ENCODE measurements around the gene COQ5. TPM values are rescaled to one million over a fixed set of nuclear protein-coding genes. Genes with fewer than 3 reads are reported as not detected.

Gene COQ5
- total RNA-seq, 4 donors from 2014 or later = 12.1 to 25.3 (median 21.4) TPM

DNA sequence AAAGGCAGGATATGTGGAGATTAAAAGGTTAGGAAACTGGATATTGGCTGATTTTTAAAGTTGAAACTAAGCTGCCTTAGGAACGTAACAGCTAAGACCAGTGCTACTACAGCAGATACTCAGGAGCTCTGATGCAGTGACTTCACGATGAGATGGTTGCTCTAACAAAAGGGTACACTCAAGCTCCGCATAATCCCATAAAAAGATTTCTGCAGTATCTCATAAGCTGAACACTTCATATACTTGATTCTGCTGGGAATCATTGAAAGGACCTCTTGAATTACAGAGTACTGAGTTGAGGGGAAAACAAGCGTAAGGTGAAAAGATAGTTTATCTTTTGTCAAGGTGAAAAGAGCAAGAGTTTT, 8.9 kb upstream of the COQ5 start:
- H3K4me1 ChIP-seq = peaks cover 72 to 81% (median 77%) of the 10 kb centered on the region in 4 donors
- peak overlapping the region; percentile 96 to 98 (median 96) for H3K27ac ChIP-seq (replicated peaks in 1 of 4)
- H3K4me3 ChIP-seq = peak overlapping the region; percentile 80 to 97 (median 88)
- intact Hi-C loops (cut with DNase I) = loop anchor here (5.0 kb wide), 1 partner anchor 34 kb away; no protein-coding TSS in a partner anchor
- H3K9me3 ChIP-seq = no peaks in the 10 kb centered on the region
- WGBS = 36% methylated on average over 4 of the region's 4 CpGs
- no peaks in the 10 kb centered on the region for H3K27me3 ChIP-seq
- H3K36me3 ChIP-seq = peaks cover 0 to 17% (median 3%) of the 10 kb centered on the region in 4 donors
- no peak for DNase-seq (ENCODE audit: extremely low spot score)
- TF ChIP-seq POLR2AphosphoS5 (IDR thresholded peaks at IDR 0.05) = no peak

- peak overlapping the region; percentile 96 to 98 (median 96) for H3K27ac ChIP-seq (replicated peaks in 1 of 4)
- intact Hi-C loops (cut with DNase I) = loop anchor here (5.0 kb wide), 1 partner anchor 36 kb away; no protein-coding TSS in a partner anchor
- TF ChIP-seq POLR2A (IDR thresholded peaks at IDR 0.05; ENCODE audit: low read depth) (no peak), EP300 (IDR thresholded peaks at IDR 0.05) (no peak), POLR2AphosphoS5 (IDR thresholded peaks at IDR 0.05) (no peak)
- TF ChIP-seq, protein P1, sequence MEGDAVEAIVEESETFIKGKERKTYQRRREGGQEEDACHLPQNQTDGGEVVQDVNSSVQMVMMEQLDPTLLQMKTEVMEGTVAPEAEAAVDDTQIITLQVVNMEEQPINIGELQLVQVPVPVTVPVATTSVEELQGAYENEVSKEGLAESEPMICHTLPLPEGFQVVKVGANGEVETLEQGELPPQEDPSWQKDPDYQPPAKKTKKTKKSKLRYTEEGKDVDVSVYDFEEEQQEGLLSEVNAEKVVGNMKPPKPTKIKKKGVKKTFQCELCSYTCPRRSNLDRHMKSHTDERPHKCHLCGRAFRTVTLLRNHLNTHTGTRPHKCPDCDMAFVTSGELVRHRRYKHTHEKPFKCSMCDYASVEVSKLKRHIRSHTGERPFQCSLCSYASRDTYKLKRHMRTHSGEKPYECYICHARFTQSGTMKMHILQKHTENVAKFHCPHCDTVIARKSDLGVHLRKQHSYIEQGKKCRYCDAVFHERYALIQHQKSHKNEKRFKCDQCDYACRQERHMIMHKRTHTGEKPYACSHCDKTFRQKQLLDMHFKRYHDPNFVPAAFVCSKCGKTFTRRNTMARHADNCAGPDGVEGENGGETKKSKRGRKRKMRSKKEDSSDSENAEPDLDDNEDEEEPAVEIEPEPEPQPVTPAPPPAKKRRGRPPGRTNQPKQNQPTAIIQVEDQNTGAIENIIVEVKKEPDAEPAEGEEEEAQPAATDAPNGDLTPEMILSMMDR (IDR thresholded peaks at IDR 0.05) = no peak
- no peak for DNase-seq (ENCODE audit: extremely low spot score)
- H3K27me3 ChIP-seq = no peaks in the 10 kb centered on the region
- peaks cover 56 to 65% (median 60%) of the 10 kb centered on the region in 4 donors for H3K4me1 ChIP-seq
- peak overlapping the region; percentile 80 to 97 (median 88) for H3K4me3 ChIP-seq
- 43% methylated on average over 13 of the region's 13 CpGs for WGBS
- no peaks in the 10 kb centered on the region for H3K9me3 ChIP-seq
- H3K36me3 ChIP-seq = peaks cover 0 to 12% (median 0%) of the 10 kb centered on the region in 4 donors
Measured at GRCh38 chr12:120536064-120536791, 7.3 kb upstream of the COQ5 start.

DNA sequence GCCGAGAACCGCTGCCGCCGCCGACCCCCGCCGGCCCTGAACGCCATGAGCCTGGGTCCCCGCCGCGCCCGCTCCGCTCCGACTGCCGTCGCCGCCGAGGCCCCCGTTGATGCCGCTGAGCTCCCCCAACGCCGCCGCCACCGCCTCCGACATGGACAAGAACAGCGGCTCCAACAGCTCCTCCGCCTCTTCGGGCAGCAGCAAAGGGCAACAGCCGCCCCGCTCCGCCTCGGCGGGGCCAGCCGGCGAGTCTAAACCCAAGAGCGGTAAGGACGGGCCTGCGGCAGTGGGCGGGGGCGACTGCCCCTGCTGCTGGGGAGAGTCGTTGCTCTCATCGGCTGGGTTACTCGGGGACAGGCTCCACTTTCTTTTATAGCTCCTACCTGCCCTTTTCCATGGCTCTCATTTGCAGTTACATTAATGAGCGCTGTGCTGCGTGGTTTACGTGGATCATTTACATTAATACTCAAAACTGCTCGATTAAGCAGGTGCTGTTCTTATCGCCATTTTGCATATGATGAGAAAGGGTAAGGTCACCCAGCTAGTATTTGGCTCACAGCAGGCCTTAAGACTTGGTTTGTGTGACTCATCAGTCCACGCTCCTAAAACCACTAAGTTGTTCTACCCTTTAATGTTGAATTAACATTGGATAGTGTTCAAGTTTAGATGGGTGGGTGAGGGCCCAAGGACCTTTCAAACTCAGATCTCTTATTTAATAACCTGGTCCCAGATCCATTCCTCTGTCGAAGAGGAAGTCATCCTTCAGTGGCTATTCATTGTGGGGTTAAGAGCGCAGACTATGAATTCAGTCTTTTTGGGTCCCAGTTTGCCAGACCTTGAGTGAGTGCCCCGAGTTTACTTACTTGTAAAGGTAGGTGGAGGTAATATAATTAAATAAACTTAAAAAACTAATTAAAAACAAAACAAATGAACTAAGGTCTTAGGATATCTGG, 6.0 kb upstream of the COQ5 start:
- 2% methylated on average over 40 of the region's 52 CpGs for WGBS
- no peaks in the 10 kb centered on the region for H3K27me3 ChIP-seq
- DNase-seq (ENCODE audit: extremely low spot score) = no peak
- TF ChIP-seq POLR2AphosphoS5 (IDR thresholded peaks at IDR 0.05) (peak; percentile 7 to 36), EP300 (IDR thresholded peaks at IDR 0.05) (no peak), POLR2A (IDR thresholded peaks at IDR 0.05; ENCODE audit: low read depth) (no peak)
- TF ChIP-seq, protein P1 (IDR thresholded peaks at IDR 0.05) = no peak
- H3K27ac ChIP-seq (replicated peaks in 1 of 4) = peak overlapping the region; percentile 96 to 98 (median 96)
- no peaks in the 10 kb centered on the region for H3K9me3 ChIP-seq
- H3K4me1 ChIP-seq = peaks cover 44 to 57% (median 54%) of the 10 kb centered on the region in 4 donors
- peaks cover 0 to 12% (median 0%) of the 10 kb centered on the region in 4 donors for H3K36me3 ChIP-seq
- H3K4me3 ChIP-seq = peak overlapping the region; percentile 80 to 97 (median 88)
- intact Hi-C loops (cut with DNase I) = loop anchor here (5.0 kb wide), 1 partner anchor 37 kb away; no protein-coding TSS in a partner anchor

GRCh38 chr12:120534203-120534702, 5.3 kb upstream of the COQ5 start, which contains the start of gene RNF10:
RNF10 (plus strand) TSS chr12:120534356; CDS start chr12:120534812, 456 bp downstream.
- H3K4me1 ChIP-seq = peaks cover 37 to 56% (median 52%) of the 10 kb centered on the region in 4 donors
- H3K4me3 ChIP-seq = peak within 1 kb of the TSS; percentile 80 to 97 (median 88)
- H3K27ac ChIP-seq (replicated peaks in 1 of 4) = peak within 1 kb of the TSS; percentile 96 to 98 (median 96)
- H3K27me3 ChIP-seq = no peaks in the 10 kb centered on the region
- H3K9me3 ChIP-seq = no peaks in the 10 kb centered on the region
- DNase-seq (ENCODE audit: extremely low spot score) = peak; percentile 93
- intact Hi-C loops (cut with DNase I) = no loop called here
- WGBS = under 1% methylated on average over 34 of the region's 43 CpGs
- peaks cover 0 to 12% (median 0%) of the 10 kb centered on the region in 4 donors for H3K36me3 ChIP-seq
- TF ChIP-seq POLR2A (IDR thresholded peaks at IDR 0.05; ENCODE audit: low read depth) (peak; percentile 98), POLR2AphosphoS5 (IDR thresholded peaks at IDR 0.05) (peak; percentile 100), EP300 (IDR thresholded peaks at IDR 0.05) (no peak)
- TF ChIP-seq, protein P1 (IDR thresholded peaks at IDR 0.05) = peak in 1 of 3 experiments; percentile 6

All from esophagus muscularis mucosa (tissue), 4 donors.